Psoas muscle (tissue), 8 donors: Measurements from ENCODE around the gene PGPEP1. TPM values are rescaled to one million over a fixed set of nuclear protein-coding genes. Genes with fewer than 3 reads are reported as not detected.

Source experiments
- ATAC-seq, 4 donors: fragments of 200-7000 bp; cut with Tn5 transposase; one replicate each; pipeline ENCODE4 v1.9.1; 2020; ENCODE audit warnings: moderate library complexity in 3 of 4, mild to moderate bottlenecking in 2 of 4
- DNase-seq, 2 donors: peaks; one replicate each; pipeline ENCODE4 v3.0.0-alpha.2; 2020
- H3K27ac ChIP-seq: fragments of 200-600 bp; one replicate; pipeline ENCODE4 v1.8.0; 2022
- H3K27me3 ChIP-seq, 3 donors: fragments of 200-600 bp in 1 of 3; one replicate each; pipeline versions ENCODE4 v1.6.1 to v1.8.0; 2013 to 2022; ENCODE audit warnings: low read length in 2 of 3, mild to moderate bottlenecking in 2 of 3, moderate library complexity in 1 of 3; ENCODE audit not compliant: insufficient read depth in 3 of 3
- H3K36me3 ChIP-seq, 2 donors: fragments of 200-600 bp in 1 of 2; one replicate each; pipeline versions ENCODE4 v1.6.1 to v1.8.0; 2013 to 2022; ENCODE audit warnings: low read depth in 1 of 2, mild to moderate bottlenecking in 1 of 2, moderate library complexity in 1 of 2; ENCODE audit not compliant: insufficient read depth in 1 of 2
- H3K4me1 ChIP-seq: fragments of 200-600 bp; one replicate; pipeline ENCODE4 v1.8.0; 2022
- H3K4me3 ChIP-seq: fragments of 200-600 bp; one replicate; pipeline ENCODE4 v1.8.0; 2022; ENCODE audit warnings: mild to moderate bottlenecking
- H3K9me3 ChIP-seq: fragments of 200-600 bp; one replicate; pipeline ENCODE4 v1.8.0; 2022
- CTCF ChIP-seq: fragments of 200-600 bp; IDR thresholded peaks from one replicate; pipeline ENCODE4 v1.8.0; 2022; ENCODE audit warnings: antibody characterized with exemption
- WGBS, 3 donors: extraction: QIAGEN DNeasy Blood & Tissue Kit; methylation state at CpG; one replicate each; pipeline versions ENCODE4 v1.1.6 to v1.1.7; 2013; 5-methylcytosine and 5-hydroxymethylcytosine counted together
- intact Hi-C, 2 donors: fragments of 100-400 bp; cut with DNase I; formaldehyde crosslinking; loops; one replicate each; pipeline versions ENCODE4 v1.11.0 to v1.14.2; 2022
- polyA plus RNA-seq, 3 donors: library from polyadenylated mRNA; stranded (reverse); fragments of 200-250 nt; gene quantifications; one replicate each; pipeline ENCODE4 v1.2.3, GENCODE V29; 2013
- total RNA-seq, 4 donors: library from RNA; stranded (reverse); fragmentation: NEBNext Ultra II Directional in 2 of 4; extraction: Animal tissue kit (Norgen Biotek cat#: 25700) in 2 of 4; gene quantifications; one replicate each; pipeline versions ENCODE4 v1.2.1 to v1.2.4, GENCODE V29; 2021 to 2023
- donor health status: healthy with polysubstance abuse.
- donor health status: DM: no; HTN: no; CAD: no; lungs with moderate emphysema.
- donor health status: Bipolar disorder and iron deficiency.
- donor health status: healthy.
- donor health status: DM: yes; HTN: yes; CAD: no.
- donor health status: DM: no; HTN: no; CAD: no.
- donor health status: DM: no; HTN: no; CAD: no.
- donor health status: DM: yes; HTN: yes; CAD: no.

PGPEP1 gene
- total and polyA plus RNA-seq, 7 donors: 8.0 to 47.8 (median 18.3) TPM

GRCh38 chr19:18368504-18369222, 28.3 kb downstream of the PGPEP1 start:
- intact Hi-C loops: no loop called here
- no peak for ATAC-seq
- Histone ChIP-seq H3K4me3 (no peak overlapping the region), H3K4me1 (peaks cover 10% of the 10 kb centered on the region), H3K36me3 (peaks cover 0 to 2% of the 10 kb centered on the region in 2 donors), H3K9me3 (no peaks in the 10 kb centered on the region), H3K27ac (peak overlapping the region; percentile 4), H3K27me3 (no peaks in the 10 kb centered on the region)
- DNase-seq: no peak
- no peak for TF ChIP-seq CTCF
- 73 to 81% (median 77%) methylated on average over 15 of the region's 15 CpGs for WGBS, 3 donors

GRCh38 chr19:18373407-18373891, 33.1 kb downstream of the PGPEP1 start:
- Histone ChIP-seq H3K36me3 (no peaks in the 10 kb centered on the region), H3K9me3 (no peaks in the 10 kb centered on the region), H3K4me1 (peaks cover 17% of the 10 kb centered on the region), H3K4me3 (no peak overlapping the region), H3K27ac (peak overlapping the region; percentile 85), H3K27me3 (no peaks in the 10 kb centered on the region)
- WGBS, 3 donors: 61 to 67% (median 66%) methylated on average over 4 of the region's 4 CpGs
- no peak for TF ChIP-seq CTCF
- ATAC-seq (no peak), DNase-seq (no peak)
- intact Hi-C loops: no loop called here

GRCh38 chr19:18373892-18374629, 33.7 kb downstream of the PGPEP1 start:
- Histone ChIP-seq H3K36me3 (no peaks in the 10 kb centered on the region), H3K9me3 (no peaks in the 10 kb centered on the region), H3K4me1 (peaks cover 17% of the 10 kb centered on the region), H3K27me3 (no peaks in the 10 kb centered on the region), H3K4me3 (peak overlapping the region; percentile 18), H3K27ac (peak overlapping the region; percentile 85)
- TF ChIP-seq CTCF: no peak
- ATAC-seq (peak; percentile 94 to 97 (median 96)), DNase-seq (peak; percentile 94 to 97)
- intact Hi-C loops: no loop called here
- WGBS, 3 donors: 18 to 29% (median 21%) methylated on average over 17 of the region's 17 CpGs

DNA sequence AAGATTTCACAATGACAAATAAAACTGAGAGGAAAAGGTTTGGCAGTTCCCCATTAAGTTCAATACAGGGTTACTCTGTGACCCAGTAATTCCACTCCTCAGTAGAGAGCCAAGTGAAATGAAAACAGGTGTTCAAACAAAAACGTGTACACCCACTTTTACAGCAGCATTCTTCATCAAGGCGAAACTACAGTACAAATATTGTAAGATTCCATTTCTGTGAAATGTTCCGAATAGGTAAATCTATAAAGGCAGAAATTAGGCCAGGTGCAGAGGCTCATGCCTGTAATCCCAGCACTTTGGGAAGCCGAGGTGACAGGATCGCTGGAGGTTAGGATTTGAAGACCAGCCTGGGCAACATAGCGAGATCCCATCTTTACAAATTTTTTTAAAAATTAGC, 36.6 kb downstream of the PGPEP1 start:
- H3K27ac ChIP-seq: no peak overlapping the region

More for the DNA sequence above, 36.6 kb downstream of the PGPEP1 start:
- no peak for DNase-seq
- no peak for TF ChIP-seq CTCF
- H3K9me3 ChIP-seq: no peaks in the 10 kb centered on the region
- ATAC-seq: no peak
- H3K36me3 ChIP-seq: no peaks in the 10 kb centered on the region
- no peaks in the 10 kb centered on the region for H3K27me3 ChIP-seq
- intact Hi-C loops: no loop called here
- WGBS, 3 donors: 74 to 76% (median 76%) methylated on average over 6 of the region's 6 CpGs
- peaks cover 30% of the 10 kb centered on the region for H3K4me1 ChIP-seq
- H3K4me3 ChIP-seq: no peak overlapping the region
